ENCODE results near the gene RPS6KA1. TPM values are rescaled to one million over a fixed set of nuclear protein-coding genes. Genes with fewer than 3 reads are reported as not detected.
A peak's percentile ranks its signal among the peaks of the same experiment; 100 is the strongest.

Gene RPS6KA1
- total and polyA plus RNA-seq, 10 of the 15 experiments (the other 5 are each of a cell fraction or from before 2014, with no cell fraction given): 5.0 to 136 (median 91.5) TPM

DNA sequence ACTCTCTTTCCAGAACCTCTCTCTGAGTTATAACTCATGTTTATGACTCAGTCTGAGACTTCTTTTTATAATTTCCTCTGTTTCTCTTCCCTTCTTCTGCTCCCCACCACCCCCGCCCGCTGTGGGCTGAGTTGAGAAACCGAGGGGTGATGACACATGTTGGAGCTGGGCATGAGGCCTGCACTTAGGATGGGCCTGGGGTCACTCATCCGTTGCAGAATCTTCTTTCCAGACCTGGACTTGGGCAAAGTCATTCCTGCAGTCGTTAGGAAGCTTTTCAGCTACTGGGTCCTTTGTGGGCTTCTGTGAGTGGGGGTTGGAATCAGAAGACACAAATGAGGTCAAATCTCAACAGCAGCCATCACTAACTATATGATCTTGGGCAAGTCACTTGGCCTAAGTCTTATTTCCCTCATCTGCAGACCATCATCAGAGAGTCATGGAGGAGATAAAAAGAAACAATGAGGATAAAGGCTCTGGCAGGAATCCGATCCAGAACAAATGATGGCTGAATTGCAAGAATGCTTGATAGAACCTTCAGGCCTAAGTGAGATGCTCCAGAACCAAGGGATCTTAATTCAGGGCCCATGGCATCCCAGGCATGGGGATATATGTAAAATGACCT, 53.4 kb downstream of the RPS6KA1 start (continued):
- peak in 1 of 2 experiments; percentile 70; a peak in 1 of 4 replicates for TF ChIP-seq EP300 (IDR thresholded peaks at IDR 0.05; ENCODE audit: borderline replicate concordance in 1 of 2, control insufficient read depth in 1 of 2, low read depth in 2 of 2, low read length in 2 of 2)
- TF ChIP-seq EED (IDR thresholded peaks at IDR 0.05; ENCODE audit: low read depth): peak; percentile 98
- TF ChIP-seq, protein P1, sequence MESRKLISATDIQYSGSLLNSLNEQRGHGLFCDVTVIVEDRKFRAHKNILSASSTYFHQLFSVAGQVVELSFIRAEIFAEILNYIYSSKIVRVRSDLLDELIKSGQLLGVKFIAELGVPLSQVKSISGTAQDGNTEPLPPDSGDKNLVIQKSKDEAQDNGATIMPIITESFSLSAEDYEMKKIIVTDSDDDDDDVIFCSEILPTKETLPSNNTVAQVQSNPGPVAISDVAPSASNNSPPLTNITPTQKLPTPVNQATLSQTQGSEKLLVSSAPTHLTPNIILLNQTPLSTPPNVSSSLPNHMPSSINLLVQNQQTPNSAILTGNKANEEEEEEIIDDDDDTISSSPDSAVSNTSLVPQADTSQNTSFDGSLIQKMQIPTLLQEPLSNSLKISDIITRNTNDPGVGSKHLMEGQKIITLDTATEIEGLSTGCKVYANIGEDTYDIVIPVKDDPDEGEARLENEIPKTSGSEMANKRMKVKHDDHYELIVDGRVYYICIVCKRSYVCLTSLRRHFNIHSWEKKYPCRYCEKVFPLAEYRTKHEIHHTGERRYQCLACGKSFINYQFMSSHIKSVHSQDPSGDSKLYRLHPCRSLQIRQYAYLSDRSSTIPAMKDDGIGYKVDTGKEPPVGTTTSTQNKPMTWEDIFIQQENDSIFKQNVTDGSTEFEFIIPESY (IDR thresholded peaks at IDR 0.05): no peak
- no peak for TF ChIP-seq CBX5 (IDR thresholded peaks at IDR 0.05; ENCODE audit: low read depth)
- peak; percentile 79 for TF ChIP-seq NR2F1 (conservative IDR thresholded peaks at IDR 0.05)
- TF ChIP-seq TARDBP (IDR thresholded peaks at IDR 0.05; ENCODE audit: borderline replicate concordance): no peak
- peak; percentile 83 for TF ChIP-seq PAX5 (IDR thresholded peaks at IDR 0.05; ENCODE audit: borderline replicate concordance, low read depth, low read length)
- no peak for TF ChIP-seq HCFC1 (IDR thresholded peaks at IDR 0.05; ENCODE audit: low read length)
- TF ChIP-seq NR2C2 (IDR thresholded peaks at IDR 0.05; ENCODE audit: borderline replicate concordance, control insufficient read depth, insufficient read length, low read depth): no peak
